ENCODE data around the gene AMHR2.

GRCh38 chr12:53418221-53418620 lies 5.4 kb upstream of the AMHR2 start:
- TF ChIP-seq CTCF (IDR thresholded peaks at IDR 0.05) (no peak), ZFX (IDR thresholded peaks at IDR 0.05; ENCODE audit: borderline replicate concordance) (no peak)

Data from 22Rv1 (cell line).